Measurements from ENCODE around the gene RHBDD2. TPM values are rescaled to one million over a fixed set of nuclear protein-coding genes. Genes with fewer than 3 reads are reported as not detected.

Gene RHBDD2
- total and polyA plus RNA-seq, 4 donors: 13.6 to 65.0 (median 37.3) TPM

DNA sequence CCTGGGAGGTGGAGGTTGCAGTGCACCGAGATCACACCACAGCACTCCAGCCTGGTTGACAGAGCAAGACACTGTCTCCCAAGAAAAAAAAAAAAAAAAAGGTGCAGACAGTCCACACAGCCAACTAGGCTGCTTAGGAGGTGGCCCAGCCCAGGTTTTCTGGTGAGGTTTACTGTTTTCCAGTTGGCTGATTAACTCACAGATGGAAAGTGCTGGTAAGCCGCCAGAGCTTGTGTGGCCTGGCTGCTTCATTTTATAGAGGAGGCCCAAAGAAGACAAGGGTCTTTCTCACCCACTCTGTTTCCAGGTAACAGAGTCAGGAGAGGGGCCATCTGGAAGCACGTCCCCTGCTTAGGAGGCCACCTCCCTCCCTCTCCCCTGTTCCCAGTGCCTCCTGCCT is 6.2 kb downstream of the RHBDD2 start (continued):
- TF ChIP-seq NR2F2 (IDR thresholded peaks at IDR 0.05) (no peak), FOXA2 (IDR thresholded peaks at IDR 0.05) (no peak), TAF1 (conservative IDR thresholded peaks at IDR 0.05) (no peak)

GRCh38 chr7:75887669-75888369 is 9.0 kb downstream of the RHBDD2 start:
- Histone ChIP-seq H3K4me3 (ENCODE audit: low read depth in 1 of 3, low read length in 3 of 3) (no peak overlapping the region), H3K27ac (ENCODE audit: low read depth in 1 of 2, low read length in 2 of 2) (no peak overlapping the region), H3K9me3 (ENCODE audit: control insufficient read depth in 4 of 4, low read length in 3 of 4) (no peaks in the 10 kb centered on the region), H3K9ac (ENCODE audit: low read depth in 1 of 2, low read length in 2 of 2) (no peak overlapping the region), H3K4me1 (ENCODE audit: control insufficient read depth in 4 of 4, insufficient read depth in 4 of 4, low read length in 3 of 4) (peaks cover 2 to 13% (median 5%) of the 10 kb centered on the region in 4 donors), H3K36me3 (ENCODE audit: control insufficient read depth in 4 of 4, insufficient read depth in 3 of 4, low read depth in 1 of 4, low read length in 3 of 4) (peaks cover 8 to 24% (median 11%) of the 10 kb centered on the region in 4 donors), H3K27me3 (ENCODE audit: control insufficient read depth in 4 of 4, insufficient read depth in 4 of 4, low read length in 3 of 4) (no peaks in the 10 kb centered on the region)
- DNase-seq (ENCODE audit: low spot score): no peak
- no peak for TF ChIP-seq GABPA (IDR thresholded peaks at IDR 0.05 in 1 of 2, conservative IDR thresholded peaks at IDR 0.05 in 1 of 2)
- TF ChIP-seq ZBTB33 (IDR thresholded peaks at IDR 0.05): no peak
- no peak for TF ChIP-seq FOXA2 (IDR thresholded peaks at IDR 0.05)
- TF ChIP-seq NR2F2 (IDR thresholded peaks at IDR 0.05): no peak
- WGBS: 97% methylated on average over 13 of the region's 13 CpGs

- Histone ChIP-seq H3K27ac (ENCODE audit: low read depth in 1 of 2, low read length in 2 of 2) (peak overlapping the region; percentile 33 to 67), H3K36me3 (ENCODE audit: control insufficient read depth in 4 of 4, insufficient read depth in 3 of 4, low read depth in 1 of 4, low read length in 3 of 4) (peaks cover 7 to 18% (median 10%) of the 10 kb centered on the region in 4 donors), H3K27me3 (ENCODE audit: control insufficient read depth in 4 of 4, insufficient read depth in 4 of 4, low read length in 3 of 4) (no peaks in the 10 kb centered on the region), H3K4me3 (ENCODE audit: low read depth in 1 of 3, low read length in 3 of 3) (no peak overlapping the region), H3K4me1 (ENCODE audit: control insufficient read depth in 4 of 4, insufficient read depth in 4 of 4, low read length in 3 of 4) (peaks cover 2 to 13% (median 5%) of the 10 kb centered on the region in 4 donors), H3K9ac (ENCODE audit: low read depth in 1 of 2, low read length in 2 of 2) (no peak overlapping the region), H3K9me3 (ENCODE audit: control insufficient read depth in 4 of 4, low read length in 3 of 4) (no peaks in the 10 kb centered on the region)
- TF ChIP-seq HNF4G (IDR thresholded peaks at IDR 0.05): no peak
- peak in 1 of 2 donors; percentile 47 for TF ChIP-seq RXRA (IDR thresholded peaks at IDR 0.05)
- peak in 1 of 2 donors; percentile 48 for TF ChIP-seq HNF4A (conservative IDR thresholded peaks at IDR 0.05)
- TF ChIP-seq YY1 (IDR thresholded peaks at IDR 0.05): peak; percentile 85
- TF ChIP-seq SP1 (IDR thresholded peaks at IDR 0.05): no peak
- TF ChIP-seq ATF3 (IDR thresholded peaks at IDR 0.05): no peak
- TF ChIP-seq RAD21 (IDR thresholded peaks at IDR 0.05): peak in 1 of 2 donors; percentile 52
- peak; percentile 5 for TF ChIP-seq CTCF (IDR thresholded peaks at IDR 0.05; ENCODE audit: low read depth, low read length, missing input control)
- TF ChIP-seq JUND (IDR thresholded peaks at IDR 0.05): no peak
- TF ChIP-seq FOXA1 (IDR thresholded peaks at IDR 0.05): no peak
- TF ChIP-seq MAX (IDR thresholded peaks at IDR 0.05): no peak
- 57% methylated on average over 23 of the region's 23 CpGs for WGBS
- DNase-seq (ENCODE audit: low spot score): no peak
Measured at GRCh38 chr7:75888464-75889222, 9.8 kb downstream of the RHBDD2 start.

Measured in liver (tissue), 9 donors.